Endothelial cell of umbilical vein (primary cell): ENCODE measurements around the gene FAM177B. TPM values are rescaled to one million over a fixed set of nuclear protein-coding genes. Genes with fewer than 3 reads are reported as not detected.
"Not testable (repeated sequence)": the region's sequence is repeated elsewhere in the genome, so short reads cannot be mapped to it uniquely, and the experiment has no call there.

Experiments used
- BruUV-seq: library from RNA; stranded (reverse); fragments of 400-500 nt; replicated peaks from 2 replicates; lab custom pipeline; 2021; lab: Mats Ljungman, UMichigan
- CTCF ChIA-PET: fragments of 300-600, 350-600 bp; sonication (Branson Sonifier 250); formaldehyde crosslinking; loops from one replicate; lab custom pipeline; 2021; ENCODE audit warnings: antibody characterized with exemption, inconsistent platforms; lab: Charles Lee
- POLR2A ChIA-PET: fragments of 300-600, 350-600 bp; sonication (Branson Sonifier 250); formaldehyde crosslinking; loops from one replicate; lab custom pipeline; 2021; ENCODE audit warnings: antibody characterized with exemption, inconsistent platforms; lab: Charles Lee
- DNase-seq: peaks from one replicate; pipeline ENCODE4 v3.0.0-alpha.2; 2011; ENCODE audit warnings: low read depth, low spot score
- FAIRE-seq: peaks from 2 replicates; lab custom pipeline; 2011; peaks lifted over from hg19 to GRCh38; lab: Jason Lieb, UNC
- H2AFZ ChIP-seq: 2 replicates; pipeline ENCODE4 v1.6.0; 2012; ENCODE audit warnings: low read depth, low read length, control low read depth, inconsistent platforms
- H3K27ac ChIP-seq: 2 replicates; pipeline ENCODE4 v1.5.1; 2011; ENCODE audit warnings: low read depth, mild to moderate bottlenecking, control low read depth, low read length, moderate library complexity; ENCODE audit not compliant: insufficient read depth
- H3K27me3 ChIP-seq, 2 experiments: 2 replicates each; pipeline versions ENCODE4 v1.6.0 to v1.6.1; 2011; ENCODE audit warnings: low read length in 2 of 2, mixed read lengths in 1 of 2; ENCODE audit not compliant: control insufficient read depth in 2 of 2, insufficient read depth in 2 of 2
- H3K36me3 ChIP-seq, 2 experiments: 2 replicates in 1 of 2; 3 replicates in 1 of 2; pipeline ENCODE4 v1.5.1; 2011; ENCODE audit warnings: low read length in 2 of 2, mild to moderate bottlenecking in 1 of 2, moderate library complexity in 1 of 2; ENCODE audit not compliant: control insufficient read depth in 2 of 2, insufficient read depth in 2 of 2; ENCODE audit errors: extremely low read depth in 1 of 2
- H3K4me1 ChIP-seq: 3 replicates; pipeline ENCODE4 v1.5.1; 2011; ENCODE audit warnings: mild to moderate bottlenecking, low read length; ENCODE audit not compliant: control insufficient read depth, insufficient read depth; ENCODE audit errors: extremely low read depth
- H3K4me2 ChIP-seq: 2 replicates; pipeline ENCODE4 v1.6.1; 2011; ENCODE audit warnings: low read length, control low read depth, mixed read lengths; ENCODE audit not compliant: insufficient read depth
- H3K4me3 ChIP-seq, 3 experiments: fragments of 200-600 bp in 1 of 3; sonication (generic), shearing (Covaris generic) in 1 of 3; replicated peaks in 1 of 3; 2 replicates each; pipeline ENCODE4 v1.5.1; 2011 to 2016; ENCODE audit warnings: control low read depth in 3 of 3, low read length in 3 of 3, mild to moderate bottlenecking in 2 of 3, inconsistent platforms in 1 of 3, low read depth in 1 of 3, moderate library complexity in 1 of 3; ENCODE audit not compliant: insufficient read depth in 1 of 3
- H3K79me2 ChIP-seq: 2 replicates; pipeline ENCODE4 v1.6.0; 2012; ENCODE audit warnings: low read length, inconsistent platforms; ENCODE audit not compliant: control insufficient read depth, insufficient read depth
- H3K9ac ChIP-seq: replicated peaks from 2 replicates; pipeline ENCODE3; 2011; ENCODE audit warnings: low read length, control low read depth; ENCODE audit not compliant: insufficient read depth; ENCODE audit errors: extremely low read depth
- H3K9me1 ChIP-seq: replicated peaks from 3 replicates; pipeline ENCODE4 v1.6.0; 2011; ENCODE audit warnings: mild to moderate bottlenecking, low read length; ENCODE audit not compliant: control insufficient read depth, insufficient read depth; ENCODE audit errors: extremely low read depth
- H3K9me3 ChIP-seq: replicated peaks from 2 replicates; pipeline ENCODE4 v1.5.1; 2012; ENCODE audit warnings: low read length, inconsistent platforms; ENCODE audit not compliant: control insufficient read depth, insufficient read depth
- H4K20me1 ChIP-seq: replicated peaks from 2 replicates; pipeline ENCODE3; 2011; ENCODE audit warnings: mild to moderate bottlenecking, low read length; ENCODE audit not compliant: control insufficient read depth, insufficient read depth; ENCODE audit errors: extremely low read depth
- EZH2 ChIP-seq: IDR thresholded peaks from 2 replicates; pipeline ENCODE4 v1.6.1; 2012; ENCODE audit warnings: borderline replicate concordance, low read depth, mild to moderate bottlenecking, moderate library complexity, low read length, inconsistent platforms; ENCODE audit not compliant: severe bottlenecking
- FOS ChIP-seq: IDR thresholded peaks from 2 replicates; pipeline ENCODE4 v1.6.1; 2011; ENCODE audit warnings: mild to moderate bottlenecking, low read length, moderate library complexity, borderline replicate concordance; ENCODE audit not compliant: insufficient read depth
- GATA2 ChIP-seq: IDR thresholded peaks from 2 replicates; pipeline ENCODE4 v1.7.0; 2011; ENCODE audit warnings: low read depth, mild to moderate bottlenecking, moderate library complexity, mixed read lengths, low read length; ENCODE audit not compliant: insufficient read length, insufficient read depth
- JUN ChIP-seq: IDR thresholded peaks from 2 replicates; pipeline ENCODE4 v1.6.1; 2011; ENCODE audit warnings: borderline replicate concordance, low read depth; ENCODE audit not compliant: insufficient read length, insufficient read depth
- MYC ChIP-seq: IDR thresholded peaks from one replicate; pipeline ENCODE4 v1.6.1; 2011; ENCODE audit warnings: mild to moderate bottlenecking, low read depth, low read length
- POLR2A ChIP-seq: IDR thresholded peaks from 2 replicates; pipeline ENCODE4 v1.6.1; 2012; ENCODE audit warnings: low read depth, mild to moderate bottlenecking, control low read depth, low read length
- POLR2AphosphoS5 ChIP-seq: IDR thresholded peaks from 2 replicates; pipeline ENCODE4 v1.6.1; 2012; ENCODE audit warnings: low read depth, mild to moderate bottlenecking, control low read depth, low read length, moderate library complexity; ENCODE audit not compliant: insufficient read depth
- dilution Hi-C: fragments of 300-500 bp; cut with MboI; formaldehyde crosslinking; loops from one replicate; pipeline ENCODE4 v1.15.0; 2019; ENCODE audit warnings: low sequenced_read_pairs; ENCODE audit not compliant: extremely low pct_ligation_motif_present
- intact Hi-C: fragments of 100-400 bp; cut with micrococcal nuclease; formaldehyde crosslinking; loops from one replicate; pipeline ENCODE4 v1.10.0; 2022
- polyA plus RNA-seq, 4 experiments: library from polyadenylated mRNA; depleted of rRNA in 3 of 4; stranded (reverse) in 3 of 4; unstranded in 1 of 4; fragments of >200 nt; gene quantifications; 2 replicates each; pipeline versions ENCODE4 v1.2.1 to v1.2.3, GENCODE V29; 2011 to 2012; ENCODE audit warnings: missing spikeins in 1 of 4
- total RNA-seq: library from RNA; stranded (reverse); gene quantifications from 2 replicates; pipeline ENCODE4 v1.2.3, GENCODE V29; 2021
- TF ChIP-seq, protein P1 (sequence below), 2 donors: IDR thresholded peaks; 1 replicate in 1 of 2; 2 replicates in 1 of 2; pipeline ENCODE4 v1.5.1; 2011; ENCODE audit warnings: low read length in 2 of 2, mild to moderate bottlenecking in 2 of 2, moderate library complexity in 2 of 2, control low read depth in 1 of 2, inconsistent platforms in 1 of 2, low read depth in 1 of 2; ENCODE audit not compliant: insufficient read depth in 1 of 2; ENCODE audit errors: extremely low read depth in 1 of 2

FAM177B gene
- total and polyA plus RNA-seq, 2 donors (not counting 3 experiments of a cell fraction or from before 2014, with no cell fraction given), result not detected

DNA sequence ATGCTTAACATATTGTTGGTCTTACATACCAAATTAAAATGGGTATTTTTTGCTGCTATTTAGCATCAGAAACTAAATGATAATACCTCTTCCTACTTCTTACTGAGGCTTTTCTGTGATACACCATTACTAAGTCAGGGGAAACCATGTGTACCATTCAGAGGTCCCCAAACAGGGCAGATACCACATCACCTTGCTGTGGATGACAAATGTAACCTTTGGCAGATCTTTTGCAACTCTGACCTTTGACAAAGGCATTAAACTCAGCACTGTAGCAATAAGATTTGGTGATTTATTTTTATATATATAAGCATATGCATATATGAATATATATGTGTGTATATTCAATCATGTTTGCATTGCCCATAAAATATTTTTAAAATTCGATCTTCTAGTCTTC is 2.9 kb downstream of the FAM177B start:
- no peak overlapping the region for H3K4me2 ChIP-seq
- no peaks in the 10 kb centered on the region for H3K79me2 ChIP-seq
- no peak overlapping the region for H3K4me3 ChIP-seq
- H3K9me1 ChIP-seq, result no peaks in the 10 kb centered on the region
- H3K4me1 ChIP-seq, result no peaks in the 10 kb centered on the region
- intact Hi-C loops (loop anchor here (2.0 kb wide), 1 partner anchor 53 kb away; no protein-coding TSS in a partner anchor), dilution Hi-C loops (no loop called here)
- H3K9me3 ChIP-seq, result no peaks in the 10 kb centered on the region
- no peak overlapping the region for H2AFZ ChIP-seq
- H3K36me3 ChIP-seq, result peaks cover 0 to 3% of the 10 kb centered on the region in 2 experiments
- H3K27me3 ChIP-seq, result no peaks in the 10 kb centered on the region
- ChIA-PET POLR2A (no interaction called here), CTCF (interaction anchor here (0.8 to 2.3 kb wide), 6 partner anchors 341 to 390 kb away, joined by 4 to 39 read pairs (median 16); no protein-coding TSS in a partner anchor)
- no peaks in the 10 kb centered on the region for H4K20me1 ChIP-seq
- FAIRE-seq, result no peak
- no TSS peak for BruUV-seq
- H3K27ac ChIP-seq, result no peak overlapping the region
- H3K9ac ChIP-seq, result no peak overlapping the region
- TF ChIP-seq JUN (no peak), POLR2A (no peak), EZH2 (no peak), FOS (no peak), GATA2 (no peak), MYC (no peak), POLR2AphosphoS5 (no peak)
- TF ChIP-seq, protein P1, sequence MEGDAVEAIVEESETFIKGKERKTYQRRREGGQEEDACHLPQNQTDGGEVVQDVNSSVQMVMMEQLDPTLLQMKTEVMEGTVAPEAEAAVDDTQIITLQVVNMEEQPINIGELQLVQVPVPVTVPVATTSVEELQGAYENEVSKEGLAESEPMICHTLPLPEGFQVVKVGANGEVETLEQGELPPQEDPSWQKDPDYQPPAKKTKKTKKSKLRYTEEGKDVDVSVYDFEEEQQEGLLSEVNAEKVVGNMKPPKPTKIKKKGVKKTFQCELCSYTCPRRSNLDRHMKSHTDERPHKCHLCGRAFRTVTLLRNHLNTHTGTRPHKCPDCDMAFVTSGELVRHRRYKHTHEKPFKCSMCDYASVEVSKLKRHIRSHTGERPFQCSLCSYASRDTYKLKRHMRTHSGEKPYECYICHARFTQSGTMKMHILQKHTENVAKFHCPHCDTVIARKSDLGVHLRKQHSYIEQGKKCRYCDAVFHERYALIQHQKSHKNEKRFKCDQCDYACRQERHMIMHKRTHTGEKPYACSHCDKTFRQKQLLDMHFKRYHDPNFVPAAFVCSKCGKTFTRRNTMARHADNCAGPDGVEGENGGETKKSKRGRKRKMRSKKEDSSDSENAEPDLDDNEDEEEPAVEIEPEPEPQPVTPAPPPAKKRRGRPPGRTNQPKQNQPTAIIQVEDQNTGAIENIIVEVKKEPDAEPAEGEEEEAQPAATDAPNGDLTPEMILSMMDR (IDR thresholded peaks at IDR 0.05; ENCODE audit: extremely low read depth in 1 of 2, insufficient read depth in 1 of 2, low read depth in 1 of 2, low read length in 2 of 2), result no peak
- no peak for DNase-seq

DNA sequence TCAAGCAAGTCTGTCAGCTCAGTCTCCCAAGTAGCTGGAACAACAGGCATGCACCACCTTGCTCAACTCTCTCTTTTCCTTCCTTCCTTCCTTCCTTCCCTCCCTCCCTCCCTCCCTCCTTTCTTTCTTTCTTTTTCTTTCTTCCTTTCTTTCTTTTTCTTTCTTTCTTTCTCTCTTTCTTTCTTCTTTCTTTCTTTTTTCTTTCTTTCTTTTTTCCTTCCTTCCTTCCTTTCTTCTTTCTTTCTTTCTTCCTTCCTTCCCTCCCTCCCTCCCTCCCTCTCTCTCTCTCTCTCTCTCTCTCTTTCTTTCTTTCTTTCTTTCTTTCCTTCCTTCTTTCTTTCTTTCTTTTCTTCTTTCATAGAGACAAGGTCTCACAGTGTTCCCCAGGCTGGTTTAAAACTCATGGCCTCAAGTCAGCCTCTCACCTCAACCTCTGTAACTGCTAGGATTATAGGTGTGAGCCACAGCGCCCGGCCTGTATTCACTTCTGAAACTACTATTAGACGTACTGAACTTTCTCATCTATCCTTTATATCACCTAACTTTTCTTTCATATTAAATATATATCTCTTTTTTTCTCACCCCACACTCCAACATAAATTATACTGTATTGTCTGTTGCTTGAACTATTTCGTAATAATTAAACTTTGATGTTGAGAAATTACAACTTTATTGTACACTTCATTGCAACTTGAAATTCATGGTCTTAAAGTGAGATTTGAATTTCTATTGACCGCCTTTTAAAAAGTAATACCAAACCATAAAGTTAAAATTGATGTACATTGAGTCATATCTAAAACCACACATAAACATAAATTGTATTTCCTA is 4.8 kb downstream of the FAM177B start:
- dilution Hi-C loops, H3K9ac ChIP-seq, BruUV-seq, POLR2A ChIA-PET, H3K9me1 ChIP-seq, DNase-seq, H4K20me1 ChIP-seq, H3K79me2 ChIP-seq, H3K4me1 ChIP-seq, H3K36me3 ChIP-seq, H3K27ac ChIP-seq, H3K4me3 ChIP-seq, H3K27me3 ChIP-seq, H3K9me3 ChIP-seq, H3K4me2 ChIP-seq, intact Hi-C loops, H2AFZ ChIP-seq: not testable (repeated sequence)
- CTCF ChIA-PET, result interaction anchor here (0.7 kb wide), 1 partner anchor 382 kb away, joined by 3 read pairs; no protein-coding TSS in a partner anchor
- peak; percentile 24 for FAIRE-seq
